Loucy (cell line): ENCODE data around the gene FAIM2.

Source experiments
- H2AFZ ChIP-seq: fragments of 200-600 bp; sonication (generic); 2 replicates; pipeline ENCODE4 v1.6.0; 2016; ENCODE audit warnings: antibody characterized with exemption, mild to moderate bottlenecking, low read length, moderate library complexity
- H3F3A ChIP-seq: fragments of 200-600 bp; 2 replicates; pipeline ENCODE4 v1.6.0; 2016; ENCODE audit warnings: antibody characterized with exemption, low read depth, mild to moderate bottlenecking
- H3K27me3 ChIP-seq: fragments of 200-600 bp; sonication (generic); 2 replicates; pipeline ENCODE4 v1.6.1; 2014; ENCODE audit warnings: low read length, mild to moderate bottlenecking; ENCODE audit not compliant: insufficient read depth, poor library complexity, severe bottlenecking
- H3K36me3 ChIP-seq: fragments of 200-600 bp; sonication (generic); 2 replicates; pipeline ENCODE4 v1.6.1; 2016; ENCODE audit warnings: low read length; ENCODE audit not compliant: insufficient read depth
- H3K4me1 ChIP-seq: fragments of 200-600 bp; sonication (generic); 2 replicates; pipeline ENCODE4 v1.5.1; 2014; ENCODE audit warnings: low read length, mild to moderate bottlenecking; ENCODE audit not compliant: insufficient read depth, poor library complexity, severe bottlenecking
- H3K4me2 ChIP-seq: fragments of 200-600 bp; sonication (generic); 2 replicates; pipeline ENCODE4 v1.6.0; 2014; ENCODE audit warnings: antibody characterized with exemption, low read length, low read depth, mild to moderate bottlenecking; ENCODE audit not compliant: poor library complexity, severe bottlenecking
- H3K4me3 ChIP-seq: fragments of 200-600 bp; sonication (generic); 2 replicates; pipeline ENCODE4 v1.5.1; 2014; ENCODE audit warnings: low read length, mild to moderate bottlenecking, mixed read lengths; ENCODE audit not compliant: poor library complexity, severe bottlenecking
- H3K79me2 ChIP-seq: fragments of 200-600 bp; sonication (generic); 2 replicates; pipeline ENCODE4 v1.6.1; 2014; ENCODE audit warnings: low read length; ENCODE audit not compliant: insufficient read depth
- H3K9ac ChIP-seq: fragments of 200-600 bp; sonication (generic); 2 replicates; pipeline ENCODE4 v1.6.0; 2014; ENCODE audit warnings: mild to moderate bottlenecking, low read depth, low read length, moderate library complexity; ENCODE audit not compliant: poor library complexity, severe bottlenecking
- H3K9me2 ChIP-seq: fragments of 200-600 bp; sonication (generic); replicated peaks from 2 replicates; pipeline ENCODE4 v1.6.1; 2016; ENCODE audit warnings: low read depth, low read length, mixed read lengths
- H3K9me3 ChIP-seq: fragments of 200-600 bp; sonication (generic); 2 replicates; pipeline ENCODE4 v1.6.1; 2014; ENCODE audit warnings: mild to moderate bottlenecking, antibody characterized with exemption, low read length, low read depth; ENCODE audit not compliant: insufficient read depth
- H4K20me1 ChIP-seq: fragments of 200-600 bp; sonication (generic); 2 replicates; pipeline ENCODE4 v1.6.0; 2014; ENCODE audit warnings: antibody characterized with exemption, low read length, mild to moderate bottlenecking; ENCODE audit not compliant: insufficient read depth, poor library complexity, severe bottlenecking
- CTCF ChIP-seq: fragments of 200-600 bp; sonication (generic); conservative IDR thresholded peaks from 2 replicates; pipeline ENCODE4 v1.5.1; 2014; ENCODE audit warnings: mild to moderate bottlenecking, antibody characterized with exemption, low read length
- EZH2phosphoT487 ChIP-seq: fragments of 200-600 bp; IDR thresholded peaks from 2 replicates; pipeline ENCODE4 v1.6.1; 2018; ENCODE audit warnings: antibody characterized with exemption, mild to moderate bottlenecking, moderate library complexity, borderline replicate concordance

The FAIM2 gene

DNA sequence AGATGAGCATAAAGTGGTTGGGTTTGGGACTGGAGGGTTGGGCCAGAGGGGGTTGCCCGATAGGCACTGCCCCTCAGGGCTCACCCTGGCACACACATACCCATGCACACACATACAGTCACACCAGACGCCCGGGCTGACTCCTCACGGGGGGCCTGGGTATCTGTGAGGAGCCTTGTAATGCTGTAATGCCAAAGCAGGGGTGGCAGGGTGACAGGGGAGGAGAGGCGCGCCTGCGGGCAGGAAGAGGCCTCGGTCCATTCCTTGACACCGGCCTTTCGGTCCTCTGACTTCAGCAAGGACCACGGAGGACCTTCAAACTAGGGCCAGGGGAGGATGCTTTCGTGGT lies 375 bp downstream of the FAIM2 start:
- TF ChIP-seq EZH2phosphoT487 (no peak), CTCF (no peak)
- no peaks in the 10 kb centered on the region for H4K20me1 ChIP-seq
- H3K36me3 ChIP-seq, result no peaks in the 10 kb centered on the region
- H2AFZ ChIP-seq, result peak overlapping the region; percentile 41; the same call in 1 of the 2 replicates
- no peaks in the 10 kb centered on the region for H3K9me2 ChIP-seq
- H3K4me3 ChIP-seq, result peak overlapping the region; percentile 47
- no peak overlapping the region for H3K9ac ChIP-seq
- no peaks in the 10 kb centered on the region for H3K9me3 ChIP-seq
- H3K79me2 ChIP-seq, result no peaks in the 10 kb centered on the region
- H3K27me3 ChIP-seq, result no peaks in the 10 kb centered on the region
- peak overlapping the region; percentile 56 for H3K4me2 ChIP-seq
- H3K4me1 ChIP-seq, result peaks cover 22% of the 10 kb centered on the region
- no peaks in the 10 kb centered on the region for H3F3A ChIP-seq

DNA sequence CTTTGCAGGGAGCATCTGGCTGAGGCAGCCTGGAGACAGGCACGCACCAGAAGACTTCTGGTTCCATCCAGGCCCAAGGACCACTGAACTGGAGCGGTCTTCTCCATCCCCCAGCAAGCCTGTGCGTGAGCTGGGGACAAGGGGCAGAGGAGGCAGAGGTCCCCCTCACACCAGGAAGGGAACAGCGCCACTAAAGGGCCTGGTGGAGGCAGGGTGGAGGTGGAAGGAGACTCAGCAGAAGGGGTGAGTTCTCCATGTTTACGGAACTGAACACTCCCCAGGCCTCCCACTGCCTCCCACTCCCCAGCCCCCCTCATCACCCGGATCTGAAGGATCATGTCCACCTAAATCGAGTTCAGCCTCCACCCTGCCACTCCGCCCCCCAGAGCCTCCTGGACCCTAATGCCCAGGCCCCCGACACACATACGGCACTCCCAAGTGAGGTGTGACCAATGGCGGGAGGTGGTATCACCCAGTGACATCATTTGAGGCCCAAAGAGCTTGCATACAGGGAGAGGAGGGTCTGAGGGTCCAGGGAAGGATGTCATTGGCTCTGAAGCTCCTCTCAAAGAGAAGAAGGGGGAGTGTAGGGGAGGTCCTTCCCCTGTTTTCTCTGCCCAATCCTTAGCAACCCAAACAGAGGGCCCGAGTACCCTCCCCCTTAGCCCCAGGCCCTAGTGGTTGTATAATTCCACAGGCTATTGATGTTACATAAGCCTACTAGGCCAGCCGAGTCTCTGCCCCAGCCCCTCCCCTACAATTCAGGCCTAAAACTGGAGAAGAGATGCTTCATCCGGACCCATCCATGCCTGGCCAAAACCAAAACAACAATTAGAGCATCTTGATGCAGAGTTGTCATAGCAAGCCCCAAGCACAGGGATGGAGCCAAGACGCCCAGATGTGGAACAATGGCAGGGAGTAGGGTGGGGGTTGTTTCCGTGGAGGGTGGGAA lies 1.0 kb downstream of the FAIM2 start:
- no peaks in the 10 kb centered on the region for H3K36me3 ChIP-seq
- H3K4me2 ChIP-seq, result no peak overlapping the region
- H3K9me3 ChIP-seq, result no peaks in the 10 kb centered on the region
- TF ChIP-seq CTCF (no peak), EZH2phosphoT487 (no peak)
- H2AFZ ChIP-seq, result no peak overlapping the region
- H3K9me2 ChIP-seq, result no peaks in the 10 kb centered on the region
- H3K27me3 ChIP-seq, result no peaks in the 10 kb centered on the region
- no peaks in the 10 kb centered on the region for H4K20me1 ChIP-seq
- no peaks in the 10 kb centered on the region for H3K79me2 ChIP-seq
- no peak overlapping the region for H3K9ac ChIP-seq
- H3F3A ChIP-seq, result no peaks in the 10 kb centered on the region
- peaks cover 22% of the 10 kb centered on the region for H3K4me1 ChIP-seq
- H3K4me3 ChIP-seq, result no peak overlapping the region

DNA sequence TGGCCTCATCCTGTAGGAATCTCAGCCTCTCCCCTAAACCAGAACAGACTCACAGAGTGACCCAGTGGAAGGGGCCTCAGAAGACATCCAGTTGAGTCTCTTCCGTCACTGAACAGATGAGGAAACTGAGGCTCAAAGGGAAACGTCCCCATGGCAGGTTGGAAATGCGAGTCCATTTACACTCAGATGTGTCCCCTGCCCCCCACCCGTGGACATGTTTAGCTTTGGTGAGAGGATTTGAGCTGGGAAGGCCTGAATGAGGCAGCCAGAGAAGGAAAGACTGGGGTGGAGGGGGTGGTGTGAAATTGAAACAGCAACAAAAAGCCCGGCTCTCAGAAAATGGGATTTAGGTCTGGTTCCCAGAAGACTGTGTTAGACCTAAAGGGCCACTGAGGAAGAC lies 1.7 kb downstream of the FAIM2 start:
- Histone ChIP-seq H3K79me2 (no peaks in the 10 kb centered on the region), H3K9me2 (no peaks in the 10 kb centered on the region), H3K4me2 (no peak overlapping the region), H3K4me1 (peaks cover 22% of the 10 kb centered on the region), H3K9me3 (no peaks in the 10 kb centered on the region), H3K36me3 (no peaks in the 10 kb centered on the region), H2AFZ (no peak overlapping the region), H4K20me1 (no peaks in the 10 kb centered on the region), H3K9ac (no peak overlapping the region), H3F3A (no peaks in the 10 kb centered on the region), H3K4me3 (no peak overlapping the region), H3K27me3 (no peaks in the 10 kb centered on the region)
- no peak for TF ChIP-seq EZH2phosphoT487
- no peak for TF ChIP-seq CTCF
